ENCODE measurements around the gene PROM1. TPM values are rescaled to one million over a fixed set of nuclear protein-coding genes. Genes with fewer than 3 reads are reported as not detected.

The PROM1 gene
- total RNA-seq, 1 donor from 2014 or later = 39.4 TPM

DNA sequence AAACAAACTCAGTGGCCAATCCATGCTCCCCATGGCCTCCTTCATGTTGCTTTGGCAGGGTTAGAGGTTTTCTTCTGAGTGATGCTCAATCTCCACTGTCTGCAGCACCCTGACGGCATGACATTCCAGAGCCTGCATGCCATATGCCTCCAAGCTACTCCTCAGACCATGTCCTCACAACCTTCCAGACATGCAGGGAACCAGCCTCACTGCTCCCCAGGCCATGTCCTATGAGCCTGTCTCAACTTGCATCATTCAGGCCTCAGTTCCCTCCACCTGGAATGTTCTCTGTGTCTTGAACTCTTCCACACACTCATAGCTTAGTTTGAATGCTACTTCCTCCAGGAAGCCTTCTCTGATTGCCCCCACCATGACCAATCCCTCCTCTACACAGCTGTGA is 18.8 kb downstream of the PROM1 start:
- no peak for DNase-seq

DNA sequence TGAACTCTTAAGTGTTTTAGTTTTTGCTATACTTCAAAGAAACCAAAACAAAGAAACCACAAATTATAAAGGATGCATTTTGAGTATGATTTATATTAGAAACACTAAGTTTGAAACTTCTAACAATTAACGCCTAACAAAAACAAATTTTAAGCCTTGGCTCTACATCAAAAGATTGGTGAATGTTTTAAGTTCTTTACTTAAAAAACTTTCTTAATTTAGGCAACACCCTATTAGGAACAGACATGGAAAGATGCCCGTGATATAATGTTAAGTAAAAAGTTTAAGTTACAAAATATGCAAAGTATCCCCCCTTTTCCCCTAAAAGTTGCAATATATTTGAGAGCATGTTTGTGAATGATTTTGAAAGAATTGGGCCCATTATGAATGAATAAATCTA is 21.2 kb downstream of the PROM1 start:
- no peak for DNase-seq

DNA sequence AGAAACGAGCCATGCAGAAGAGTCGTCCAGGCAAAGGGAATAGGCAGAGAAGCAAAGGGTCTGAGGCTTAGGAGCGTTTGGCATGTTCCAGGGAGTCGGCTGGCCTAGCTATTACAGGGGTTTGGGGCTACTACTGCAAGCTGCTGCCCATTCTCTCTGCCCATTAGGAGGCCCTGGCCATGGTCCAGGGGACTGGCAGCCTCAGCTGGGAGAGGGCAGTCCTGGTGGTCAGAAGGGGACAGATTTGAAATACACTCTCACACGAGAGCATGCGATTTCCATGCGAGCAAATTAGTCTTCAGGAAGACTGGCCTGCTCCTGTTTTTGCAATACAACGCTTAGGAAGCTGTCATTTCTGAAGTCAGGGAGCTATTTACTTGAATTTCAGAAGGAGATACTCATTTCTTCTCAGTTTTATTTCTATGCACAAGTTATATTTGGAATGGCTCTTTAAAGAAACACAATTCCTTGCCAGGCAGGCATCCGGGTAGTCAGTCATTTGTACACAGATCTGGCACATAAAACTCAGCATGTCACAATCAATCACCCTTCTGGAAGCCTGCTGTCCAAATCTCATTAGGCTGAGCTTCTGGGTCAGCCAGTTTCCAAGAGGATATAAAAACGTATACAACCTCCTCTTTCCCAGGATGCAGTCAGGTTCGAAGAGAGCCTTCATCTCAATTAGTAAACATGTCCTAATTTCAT is 27.0 kb downstream of the PROM1 start:
- DNase-seq = peak; percentile 68

DNA sequence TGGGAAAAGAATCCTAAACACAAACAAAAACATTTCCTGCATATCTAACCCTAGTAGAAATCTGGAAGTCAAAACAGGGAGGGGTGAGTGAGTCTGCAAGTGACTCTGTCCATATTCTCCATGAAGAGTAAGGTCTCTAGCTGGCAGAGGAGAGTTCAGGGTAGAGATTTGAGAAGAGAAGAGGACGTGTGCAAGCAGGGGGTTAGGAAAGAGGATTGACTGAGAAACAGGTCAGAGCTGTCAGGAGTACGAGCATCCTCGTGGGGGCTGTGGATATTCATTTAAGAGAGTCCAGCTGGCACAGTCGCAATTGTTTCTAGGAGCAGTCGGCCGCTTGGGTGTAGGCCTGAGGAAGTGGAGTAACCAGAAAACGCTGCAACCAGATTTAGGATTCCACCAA is 27.9 kb downstream of the PROM1 start:
- DNase-seq = peak; percentile 21

DNA sequence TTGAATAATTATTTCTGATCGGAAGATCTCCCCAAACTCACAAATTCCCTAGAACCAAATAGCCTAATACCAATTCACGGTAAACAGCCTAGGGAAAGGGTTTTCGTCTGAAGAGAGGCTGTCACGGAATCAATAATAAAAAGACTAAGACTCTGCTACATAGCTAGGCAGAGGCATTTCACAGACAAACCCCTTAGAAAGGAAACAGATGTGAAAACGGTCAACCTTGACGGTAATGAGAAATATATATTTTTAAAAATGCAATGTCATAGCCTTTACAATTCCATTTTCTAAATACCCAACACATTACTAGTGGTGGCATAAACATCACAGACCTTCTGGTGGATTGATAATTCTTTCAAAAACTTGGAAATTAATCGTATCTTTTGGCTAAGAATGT is 28.4 kb downstream of the PROM1 start:
- DNase-seq = no peak

DNA sequence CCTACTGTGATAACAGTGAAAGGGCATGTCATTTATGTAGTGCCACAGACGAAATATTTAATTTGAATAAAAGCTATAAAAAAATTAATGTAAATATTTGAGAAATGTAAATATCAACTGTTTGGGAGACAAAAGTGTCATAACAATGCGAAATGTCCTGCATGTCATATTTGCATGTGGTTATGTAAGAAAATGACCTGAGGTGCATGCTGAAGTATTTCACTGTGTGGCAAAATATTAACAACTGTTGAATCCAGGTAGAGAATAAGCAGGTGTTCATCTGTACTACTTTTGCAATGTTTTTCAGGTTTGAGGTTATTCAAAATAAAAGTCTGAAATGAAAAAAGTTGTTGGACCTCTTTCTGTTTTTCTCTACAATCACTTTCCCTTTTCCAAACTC is 30.9 kb downstream of the PROM1 start:
- DNase-seq = no peak

DNA sequence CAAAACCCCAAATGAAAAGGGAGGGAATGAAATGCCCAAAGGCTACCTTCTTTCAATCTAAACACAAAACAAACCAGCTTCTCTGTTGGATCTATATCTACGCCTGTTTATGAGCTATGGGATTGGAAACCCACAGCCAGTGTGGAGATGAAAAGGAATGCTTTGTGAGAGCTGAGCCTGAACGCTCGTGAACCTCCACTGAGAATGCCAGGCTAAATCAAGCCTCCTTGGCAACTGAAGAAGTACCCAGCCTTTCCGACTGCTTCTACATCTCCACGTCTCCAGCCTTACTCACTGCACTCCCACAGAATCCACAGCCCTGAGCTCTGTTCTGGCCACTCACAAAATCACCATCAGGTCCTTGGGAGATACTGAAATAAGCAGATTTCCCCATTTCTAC is 31.8 kb downstream of the PROM1 start:
- no peak for DNase-seq

DNA sequence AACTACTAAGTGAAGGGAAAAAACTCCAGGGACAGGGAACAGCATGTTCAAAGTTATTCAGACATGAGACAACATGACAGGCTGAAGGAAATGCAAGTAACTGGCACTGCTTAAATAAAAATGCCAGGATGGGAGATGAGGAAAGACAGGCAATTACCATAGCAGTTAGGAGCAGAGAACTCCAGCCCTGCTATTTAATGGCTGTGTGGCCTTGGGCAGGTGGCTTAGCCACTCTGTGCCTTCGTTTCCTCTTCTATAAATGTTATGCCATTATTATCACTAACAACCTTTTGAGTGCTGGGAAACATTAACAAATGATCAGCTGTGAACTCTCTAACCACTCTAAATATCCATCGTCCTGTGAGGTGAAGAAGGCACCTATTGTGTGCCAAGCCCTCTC is 32.7 kb downstream of the PROM1 start:
- no peak for DNase-seq

DNA sequence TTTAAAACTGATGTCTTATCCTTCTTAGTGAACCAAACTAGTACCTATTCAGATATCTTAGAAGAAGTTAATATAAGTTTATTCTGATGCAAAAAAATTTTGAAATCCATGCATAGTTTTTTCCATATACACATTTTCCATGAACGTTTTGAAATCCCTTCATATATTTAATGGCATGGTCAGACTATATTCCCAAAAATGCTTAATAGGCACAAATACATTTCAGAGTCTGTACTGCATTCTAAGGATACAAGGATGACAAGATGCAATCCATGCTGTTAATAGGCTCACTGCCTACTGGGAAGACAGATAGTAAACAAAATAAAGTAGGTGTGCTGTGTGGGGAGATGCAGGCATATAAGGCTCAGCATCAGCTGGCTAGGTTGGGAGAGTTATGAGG is 33.2 kb downstream of the PROM1 start:
- DNase-seq = no peak

DNA sequence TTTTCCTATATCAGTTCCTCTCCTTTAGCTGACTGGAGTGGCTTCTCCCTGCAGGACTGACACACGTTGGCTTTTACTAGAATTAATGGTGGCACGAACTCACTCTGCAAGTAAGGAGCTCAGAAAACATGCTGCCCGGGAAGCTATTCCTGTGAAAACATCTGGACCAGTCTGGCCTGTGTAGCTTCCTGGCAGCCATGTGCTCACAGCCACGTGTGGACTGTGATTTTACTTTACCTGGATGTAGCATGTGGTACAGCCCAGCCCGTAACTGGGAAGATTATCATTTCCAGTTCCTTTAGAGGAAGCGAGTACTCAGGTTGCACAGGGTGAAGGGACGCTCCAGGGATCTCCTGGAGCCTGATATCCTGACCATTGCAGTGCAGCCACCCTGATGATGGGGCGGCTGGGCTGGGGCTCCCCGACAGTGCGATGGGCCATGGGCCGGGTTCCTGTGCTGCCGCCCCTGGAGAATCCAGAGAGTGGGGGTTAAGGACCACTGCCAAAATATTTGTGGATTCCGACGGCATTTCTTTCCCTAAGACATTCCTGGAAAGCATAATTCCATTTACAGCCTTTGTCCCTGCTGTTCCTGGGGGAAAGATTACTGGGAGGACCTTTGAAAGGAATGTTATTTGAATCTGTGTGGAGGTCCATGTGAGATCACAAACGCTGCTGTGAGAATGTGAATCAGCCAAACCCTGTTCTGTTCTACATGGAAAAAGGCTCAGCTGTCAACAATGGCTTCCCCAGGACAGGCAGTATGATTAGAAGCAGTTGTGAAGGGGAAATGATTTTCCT is 35.0 kb downstream of the PROM1 start:
- DNase-seq = no peak

DNA sequence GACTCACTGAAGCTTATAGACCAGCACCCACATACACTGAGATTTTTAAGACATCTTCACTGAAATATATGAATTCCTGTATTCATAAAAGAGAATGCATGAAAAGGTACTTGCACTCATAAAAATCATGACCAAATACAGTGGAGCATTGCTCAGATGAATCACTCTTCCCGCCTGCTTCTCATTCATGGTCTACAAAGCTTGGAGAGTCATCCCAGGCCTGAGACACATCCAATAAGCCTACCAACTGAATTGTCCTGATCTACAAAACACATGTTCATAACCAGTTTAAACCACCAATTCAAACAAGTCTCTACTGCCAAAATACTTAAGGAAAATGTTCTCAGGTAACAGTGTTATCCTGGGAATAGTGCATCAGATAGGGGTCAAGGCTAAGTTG is 38.1 kb downstream of the PROM1 start:
- no peak for DNase-seq

DNA sequence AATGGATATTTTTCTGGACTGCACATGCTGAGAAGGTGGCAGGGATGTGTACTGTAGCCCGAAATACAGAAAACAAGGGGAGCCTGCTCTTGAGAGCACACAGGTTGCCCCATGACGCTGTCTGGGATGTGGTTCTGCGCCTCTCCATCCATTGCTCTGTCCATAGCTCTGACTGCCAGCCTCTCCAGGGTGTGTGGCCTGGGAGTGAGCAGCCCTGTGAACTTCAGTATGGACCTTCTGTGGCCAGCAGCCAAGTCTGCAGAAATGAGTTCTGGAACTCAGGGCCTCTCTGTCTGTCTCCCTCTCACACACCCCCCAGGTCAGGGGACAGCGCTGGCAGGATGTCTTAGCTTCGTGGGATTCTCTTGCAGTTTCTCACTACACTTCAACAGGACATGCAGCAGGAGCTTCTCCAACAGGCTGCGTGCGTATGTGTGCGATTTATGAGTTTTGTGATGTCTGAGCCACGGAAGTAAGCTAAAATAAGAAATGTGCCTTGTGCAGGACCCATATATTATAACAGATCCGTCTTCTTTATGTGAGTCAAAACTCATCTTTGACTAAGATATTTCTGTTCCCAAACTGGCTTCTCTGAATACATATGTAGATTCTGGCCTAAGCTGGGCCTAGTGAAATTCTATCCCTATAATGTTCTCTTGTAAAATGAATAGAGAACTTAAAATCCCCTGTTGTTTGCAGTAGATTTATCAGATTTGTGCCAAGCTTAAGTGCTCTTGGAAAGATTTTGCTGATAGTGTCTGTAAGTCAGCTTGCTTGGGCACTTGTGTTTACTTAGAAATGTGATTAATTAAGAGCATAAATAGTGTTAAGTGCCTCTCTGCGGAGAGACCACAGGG is 40.0 kb downstream of the PROM1 start:
- DNase-seq = peak; percentile 60

DNA sequence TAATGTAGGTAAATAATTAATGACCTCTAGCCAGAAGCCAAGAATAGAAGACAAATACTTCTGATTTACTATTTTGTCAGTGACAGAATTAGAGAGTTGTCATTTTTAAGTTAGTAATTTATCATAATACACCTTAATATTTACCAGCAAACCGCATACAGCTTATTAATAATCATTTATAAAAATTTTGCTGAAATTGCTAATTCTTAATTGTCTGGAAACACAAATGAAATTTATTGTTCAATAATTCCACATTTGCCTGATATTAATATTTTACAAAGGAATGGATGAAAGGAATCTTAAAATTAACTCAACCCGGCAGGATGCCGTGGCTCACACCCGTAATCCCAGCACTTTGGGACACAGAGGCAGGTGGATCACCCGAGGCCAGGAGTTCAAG is 44.7 kb downstream of the PROM1 start:
- no peak for DNase-seq

DNA sequence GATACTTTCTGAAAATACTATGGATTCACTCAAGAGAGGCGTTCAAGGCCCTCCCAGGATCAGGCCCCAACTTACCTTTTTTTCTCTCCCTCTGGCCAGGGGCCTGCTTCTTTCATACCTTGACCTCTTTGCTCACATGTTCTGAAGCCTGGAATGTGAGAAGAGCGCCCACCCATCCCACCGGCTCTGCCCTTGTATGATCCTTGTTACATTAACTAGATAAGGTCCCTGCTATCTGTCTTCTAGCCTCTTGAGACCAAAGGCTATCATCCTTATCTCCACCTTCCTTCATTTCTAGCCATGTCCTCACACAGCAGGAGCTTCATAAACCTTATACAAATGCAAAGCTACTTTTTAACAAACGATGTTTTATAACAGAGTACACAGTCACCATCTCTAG is 45.9 kb downstream of the PROM1 start:
- DNase-seq = no peak

DNA sequence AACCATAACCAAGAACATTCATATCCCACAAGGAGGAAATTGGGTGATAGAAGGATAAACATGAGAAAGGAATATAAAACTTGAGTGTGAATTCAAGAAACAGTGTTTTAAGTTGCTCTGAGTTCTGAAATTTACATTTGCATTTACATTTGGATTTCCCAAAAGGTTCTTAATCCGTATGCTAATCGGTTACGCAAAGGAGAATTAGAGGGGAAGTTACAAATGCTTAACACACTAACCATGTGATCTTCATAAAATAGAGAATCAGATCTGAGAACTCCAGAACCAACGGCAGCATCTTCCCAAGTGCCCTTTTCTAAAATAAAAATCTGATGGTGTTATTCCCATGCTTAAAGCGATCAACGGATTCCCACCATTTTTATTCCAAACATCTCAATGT is 48.0 kb downstream of the PROM1 start:
- no peak for DNase-seq

DNA sequence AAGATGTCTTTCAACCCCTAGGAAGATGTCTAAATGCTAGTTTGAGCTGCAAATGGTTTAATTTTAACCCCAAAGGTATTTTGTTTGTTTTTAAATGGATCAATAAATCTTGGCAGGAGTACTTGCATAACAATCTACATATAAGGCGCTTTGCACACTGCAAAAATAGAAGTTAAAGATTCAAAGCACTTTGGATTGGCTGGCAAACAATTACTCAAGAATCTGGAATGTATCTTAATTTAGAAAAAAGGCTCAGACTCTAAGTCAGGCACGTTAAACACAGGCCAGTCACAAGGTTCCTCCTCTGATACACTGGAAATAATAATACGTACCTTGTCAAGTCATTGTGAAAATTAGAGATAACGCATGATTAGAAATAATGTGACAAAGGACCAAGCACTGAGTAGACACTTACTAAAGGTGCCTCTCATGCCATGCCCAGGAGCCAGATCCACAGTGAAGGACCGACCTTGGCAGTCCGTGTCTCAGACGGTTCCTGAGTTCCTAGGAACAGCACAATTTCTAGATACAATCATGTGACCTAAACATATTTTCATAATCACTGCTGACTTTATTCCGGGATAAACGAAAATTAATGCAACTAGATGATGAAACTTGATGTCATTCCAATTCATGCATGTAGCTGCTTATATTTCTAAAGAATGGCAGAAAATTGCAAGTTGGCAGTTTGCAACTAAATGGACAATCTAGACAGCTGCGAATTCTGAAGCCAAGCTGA is 49.6 kb downstream of the PROM1 start:
- peak; percentile 66 for DNase-seq

DNA sequence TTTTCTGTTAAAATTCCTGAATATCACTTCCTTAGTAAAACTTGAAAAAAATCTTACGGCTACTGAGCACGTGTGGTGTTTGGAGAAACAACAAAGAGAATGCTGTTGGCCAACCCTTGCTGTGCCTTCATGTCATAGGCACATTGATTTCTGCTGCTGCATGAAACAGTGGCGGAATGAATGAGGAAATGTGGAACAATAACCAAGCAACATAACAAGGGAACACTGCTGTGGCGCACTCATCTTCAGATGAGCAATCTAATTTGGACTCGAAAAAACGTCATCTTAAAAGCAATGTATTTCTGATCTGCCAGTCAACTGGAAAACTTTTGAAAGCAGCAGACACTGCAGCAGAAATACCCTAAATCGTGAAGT is 51.4 kb downstream of the PROM1 start:
- no peak for DNase-seq

DNA sequence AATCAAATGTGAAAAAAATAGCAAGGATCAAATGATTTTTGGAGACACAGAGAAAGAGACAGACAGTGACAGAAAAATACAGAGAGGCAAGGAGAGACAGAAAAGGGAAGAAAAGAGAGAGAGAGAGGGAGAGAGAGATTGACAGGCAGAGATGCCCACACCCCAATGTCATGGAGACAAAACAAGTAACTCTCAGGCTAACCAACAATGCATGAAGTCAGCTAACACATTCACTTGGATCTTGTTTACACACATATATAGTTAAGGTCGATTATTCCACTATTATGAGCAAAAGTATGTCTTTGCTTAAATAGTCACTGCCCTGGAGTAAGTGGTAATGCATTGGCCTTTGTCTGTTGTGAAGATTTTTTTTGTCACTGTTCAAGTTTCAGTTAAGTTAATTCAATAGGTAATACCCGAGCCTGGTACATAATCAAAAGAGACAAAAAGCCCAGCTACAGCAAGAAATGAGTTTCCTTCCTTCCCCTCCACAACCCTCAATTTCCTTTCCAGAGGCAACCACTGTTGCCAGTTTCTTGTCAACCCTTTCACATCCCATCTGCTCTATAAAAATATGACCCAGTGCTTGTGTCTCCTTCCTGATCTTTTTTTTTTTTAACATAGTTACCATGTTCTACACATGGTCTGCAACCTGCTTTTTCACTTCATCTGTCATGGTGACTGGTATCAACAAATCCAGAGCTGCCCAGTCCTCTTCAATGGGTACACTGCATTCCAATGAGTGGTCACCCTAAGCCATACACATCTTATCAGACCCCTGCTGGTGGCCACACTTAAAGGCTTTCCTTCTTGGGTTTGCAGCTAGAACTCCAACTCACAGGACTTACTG is 52.1 kb downstream of the PROM1 start:
- no peak for DNase-seq

DNA sequence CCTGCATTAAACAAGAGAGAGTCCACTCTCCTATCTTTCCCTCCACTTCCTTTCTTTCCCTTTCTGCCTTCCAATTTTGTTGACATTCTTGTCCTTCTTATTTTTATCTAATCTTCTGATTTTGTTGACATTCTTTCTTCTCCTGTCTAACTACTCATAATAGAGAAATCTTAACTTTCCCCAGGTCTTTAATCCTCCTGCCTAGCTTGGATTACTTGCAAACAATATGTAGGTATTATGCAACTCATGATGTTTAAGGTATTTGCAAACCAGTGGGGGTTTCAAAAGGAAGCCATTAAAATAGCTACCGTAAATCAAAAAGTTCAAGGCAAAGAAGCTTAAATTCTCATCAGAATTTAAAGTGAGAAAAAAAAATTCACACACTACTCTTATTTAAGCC is 53.9 kb downstream of the PROM1 start:
- DNase-seq = no peak

DNA sequence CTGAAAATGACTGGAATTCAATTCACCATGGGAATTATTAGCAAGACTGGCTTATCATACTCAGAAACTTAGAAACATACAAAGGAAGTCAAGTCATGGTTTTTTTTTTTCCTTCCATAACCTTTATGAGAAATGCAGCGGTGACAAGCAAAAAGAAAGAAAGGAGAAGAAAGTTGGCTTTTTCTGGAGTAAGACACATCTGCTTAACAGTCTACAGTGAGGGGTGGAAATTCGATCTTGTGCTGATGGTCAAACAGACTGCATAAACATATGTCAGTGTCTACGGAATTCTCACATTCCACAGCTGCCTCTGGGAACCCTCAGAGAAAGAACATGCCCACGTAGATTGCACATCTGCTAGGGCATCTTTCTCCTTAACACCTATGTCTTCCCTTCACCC is 54.6 kb downstream of the PROM1 start:
- DNase-seq = peak; percentile 75

DNA sequence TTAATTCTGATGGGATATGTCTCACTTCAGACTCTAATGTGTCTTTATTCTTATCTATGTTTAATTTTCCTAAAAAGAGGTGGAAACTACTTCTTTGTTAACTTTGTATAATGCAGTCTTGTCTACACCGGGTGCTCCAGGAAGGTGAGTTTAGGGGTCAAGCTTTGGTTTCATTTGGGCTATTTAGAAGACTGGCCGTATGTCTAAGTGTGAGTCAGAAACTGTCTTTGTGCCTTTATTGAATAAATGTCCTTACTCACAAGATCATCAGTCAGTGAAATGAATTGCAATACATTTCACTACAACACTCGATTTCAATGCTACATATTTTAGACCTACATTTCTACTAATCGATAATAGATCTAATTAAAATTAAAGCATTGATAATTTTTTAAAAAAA is 56.2 kb downstream of the PROM1 start:
- no peak for DNase-seq
